IPS-15b (cell line): ENCODE measurements around the gene TUBAL3.
A peak's percentile ranks its signal among the peaks of the same experiment; 100 is the strongest.

Source experiments
- H3K27me3 ChIP-seq: one replicate; pipeline ENCODE4 v1.6.1; 2013; ENCODE audit warnings: low read length; ENCODE audit not compliant: control insufficient read depth, insufficient read depth
- H3K36me3 ChIP-seq: one replicate; pipeline ENCODE4 v1.6.1; 2013; ENCODE audit warnings: low read length; ENCODE audit not compliant: control insufficient read depth, insufficient read depth
- H3K4me1 ChIP-seq: one replicate; pipeline ENCODE4 v1.6.1; 2013; ENCODE audit warnings: mild to moderate bottlenecking, low read length; ENCODE audit not compliant: control insufficient read depth, insufficient read depth
- H3K4me3 ChIP-seq: one replicate; pipeline ENCODE4 v1.5.1; 2013; ENCODE audit warnings: low read depth, low read length
- H3K9ac ChIP-seq: one replicate; pipeline ENCODE4 v1.6.1; 2013; ENCODE audit warnings: low read depth, mild to moderate bottlenecking, low read length
- H3K9me3 ChIP-seq: one replicate; pipeline ENCODE4 v1.6.1; 2013; ENCODE audit warnings: mild to moderate bottlenecking, low read length; ENCODE audit not compliant: control insufficient read depth, insufficient read depth

The TUBAL3 gene

GRCh38 chr10:5404208-5405041 is at the start of gene TUBAL3:
TSS of gene TUBAL3 (minus strand) at chr10:5404828. CDS start at chr10:5404792, 36 bp downstream.
- H3K9me3 ChIP-seq = no peaks in the 10 kb centered on the region
- H3K4me1 ChIP-seq = no peaks in the 10 kb centered on the region
- H3K9ac ChIP-seq = no peak within 1 kb of the TSS
- H3K27me3 ChIP-seq = no peaks in the 10 kb centered on the region
- H3K36me3 ChIP-seq = no peaks in the 10 kb centered on the region
- H3K4me3 ChIP-seq = no peak within 1 kb of the TSS

- H3K36me3 ChIP-seq = peaks cover 25% of the 10 kb centered on the region
- H3K4me3 ChIP-seq = no peak overlapping the region
- peaks cover 4% of the 10 kb centered on the region for H3K4me1 ChIP-seq
- no peaks in the 10 kb centered on the region for H3K9me3 ChIP-seq
- H3K27me3 ChIP-seq = no peaks in the 10 kb centered on the region
- H3K9ac ChIP-seq = no peak overlapping the region
Measured at GRCh38 chr10:5453749-5454489, 49.3 kb upstream of the TUBAL3 start.

- no peak overlapping the region for H3K4me3 ChIP-seq
- H3K9ac ChIP-seq = no peak overlapping the region
- H3K4me1 ChIP-seq = peaks cover 13% of the 10 kb centered on the region
- peaks cover 14% of the 10 kb centered on the region for H3K36me3 ChIP-seq
- no peaks in the 10 kb centered on the region for H3K9me3 ChIP-seq
- no peaks in the 10 kb centered on the region for H3K27me3 ChIP-seq
Measured at GRCh38 chr10:5450605-5451384, 46.2 kb upstream of the TUBAL3 start.

GRCh38 chr10:5449823-5450222 is 45.2 kb upstream of the TUBAL3 start:
- Histone ChIP-seq H3K4me3 (no peak overlapping the region), H3K9me3 (no peaks in the 10 kb centered on the region), H3K36me3 (peaks cover 14% of the 10 kb centered on the region), H3K9ac (no peak overlapping the region), H3K27me3 (no peaks in the 10 kb centered on the region), H3K4me1 (peaks cover 13% of the 10 kb centered on the region)

GRCh38 chr10:5449227-5449626 is 44.6 kb upstream of the TUBAL3 start:
- peaks cover 9% of the 10 kb centered on the region for H3K36me3 ChIP-seq
- H3K9ac ChIP-seq = no peak overlapping the region
- no peaks in the 10 kb centered on the region for H3K27me3 ChIP-seq
- H3K9me3 ChIP-seq = no peaks in the 10 kb centered on the region
- no peak overlapping the region for H3K4me3 ChIP-seq
- peaks cover 13% of the 10 kb centered on the region for H3K4me1 ChIP-seq

GRCh38 chr10:5448333-5449001 is 43.8 kb upstream of the TUBAL3 start:
- no peaks in the 10 kb centered on the region for H3K9me3 ChIP-seq
- H3K9ac ChIP-seq = no peak overlapping the region
- H3K4me1 ChIP-seq = peaks cover 13% of the 10 kb centered on the region
- H3K36me3 ChIP-seq = peaks cover 6% of the 10 kb centered on the region
- peak overlapping the region; percentile 14 for H3K4me3 ChIP-seq
- H3K27me3 ChIP-seq = no peaks in the 10 kb centered on the region

GRCh38 chr10:5447611-5448071 is 43.0 kb upstream of the TUBAL3 start:
- H3K4me3 ChIP-seq = peak overlapping the region; percentile 66
- peaks cover 13% of the 10 kb centered on the region for H3K4me1 ChIP-seq
- H3K9ac ChIP-seq = no peak overlapping the region
- no peaks in the 10 kb centered on the region for H3K27me3 ChIP-seq
- no peaks in the 10 kb centered on the region for H3K9me3 ChIP-seq
- no peaks in the 10 kb centered on the region for H3K36me3 ChIP-seq

GRCh38 chr10:5447056-5447455 is 42.4 kb upstream of the TUBAL3 start:
- no peaks in the 10 kb centered on the region for H3K27me3 ChIP-seq
- no peaks in the 10 kb centered on the region for H3K36me3 ChIP-seq
- peak overlapping the region; percentile 66 for H3K4me3 ChIP-seq
- peaks cover 15% of the 10 kb centered on the region for H3K4me1 ChIP-seq
- H3K9ac ChIP-seq = peak overlapping the region; percentile 81
- H3K9me3 ChIP-seq = no peaks in the 10 kb centered on the region

- Histone ChIP-seq H3K9me3 (no peaks in the 10 kb centered on the region), H3K9ac (peak overlapping the region; percentile 81), H3K4me1 (peaks cover 15% of the 10 kb centered on the region), H3K36me3 (no peaks in the 10 kb centered on the region), H3K27me3 (no peaks in the 10 kb centered on the region), H3K4me3 (peak overlapping the region; percentile 66)
Measured at GRCh38 chr10:5446390-5446926, 41.8 kb upstream of the TUBAL3 start.

- no peak overlapping the region for H3K4me3 ChIP-seq
- H3K27me3 ChIP-seq = no peaks in the 10 kb centered on the region
- no peaks in the 10 kb centered on the region for H3K9me3 ChIP-seq
- peaks cover 15% of the 10 kb centered on the region for H3K4me1 ChIP-seq
- H3K9ac ChIP-seq = no peak overlapping the region
- H3K36me3 ChIP-seq = no peaks in the 10 kb centered on the region
Measured at GRCh38 chr10:5445006-5445405, 40.4 kb upstream of the TUBAL3 start.

- H3K4me3 ChIP-seq = no peak overlapping the region
- no peaks in the 10 kb centered on the region for H3K36me3 ChIP-seq
- H3K9me3 ChIP-seq = no peaks in the 10 kb centered on the region
- no peaks in the 10 kb centered on the region for H3K27me3 ChIP-seq
- no peak overlapping the region for H3K9ac ChIP-seq
- H3K4me1 ChIP-seq = peaks cover 10% of the 10 kb centered on the region
Measured at GRCh38 chr10:5443429-5443828, 38.8 kb upstream of the TUBAL3 start.
